GM23248 (cell line): ENCODE results near the gene METTL15. TPM values are rescaled to one million over a fixed set of nuclear protein-coding genes. Genes with fewer than 3 reads are reported as not detected.
"Not testable (repeated sequence)": the region's sequence is repeated elsewhere in the genome, so short reads cannot be mapped to it uniquely, and the experiment has no call there.

ENCODE experiments used
- DNase-seq: peaks from one replicate; pipeline ENCODE4 v3.0.0-alpha.2; 2015
- H2AFZ ChIP-seq: fragments of 200-600 bp; sonication (generic); 2 replicates; pipeline ENCODE4 v1.6.1; 2016; ENCODE audit warnings: antibody characterized with exemption
- H3F3A ChIP-seq: fragments of 200-600 bp; sonication (generic); 2 replicates; pipeline ENCODE4 v1.6.1; 2016; ENCODE audit warnings: mild to moderate bottlenecking, antibody characterized with exemption, mixed run types; ENCODE audit not compliant: insufficient read depth
- H3K27ac ChIP-seq: fragments of 200-600 bp; sonication (generic); 2 replicates; pipeline ENCODE4 v1.5.1; 2016; ENCODE audit warnings: mild to moderate bottlenecking
- H3K27me3 ChIP-seq: fragments of 200-600 bp; sonication (generic); replicated peaks from 2 replicates; pipeline ENCODE4 v1.6.1; 2016; ENCODE audit warnings: mild to moderate bottlenecking; ENCODE audit not compliant: insufficient read depth
- H3K36me3 ChIP-seq: fragments of 200-600 bp; sonication (generic); 2 replicates; pipeline ENCODE4 v1.6.1; 2016; ENCODE audit warnings: low read depth, mild to moderate bottlenecking
- H3K4me1 ChIP-seq: fragments of 200-600 bp; sonication (generic); 2 replicates; pipeline ENCODE4 v1.6.1; 2016; ENCODE audit warnings: mild to moderate bottlenecking; ENCODE audit not compliant: insufficient read depth
- H3K4me2 ChIP-seq: fragments of 200-600 bp; sonication (generic); one replicate; pipeline ENCODE4 v1.6.1; 2016; ENCODE audit warnings: mild to moderate bottlenecking; ENCODE audit not compliant: unreplicated experiment
- H3K4me3 ChIP-seq: fragments of 200-600 bp; sonication (generic); 2 replicates; pipeline ENCODE4 v1.5.1; 2016; ENCODE audit warnings: mild to moderate bottlenecking
- H3K79me2 ChIP-seq: fragments of 200-600 bp; sonication (generic); 2 replicates; pipeline ENCODE4 v1.6.1; 2016; ENCODE audit warnings: mild to moderate bottlenecking; ENCODE audit not compliant: insufficient read depth
- H3K9ac ChIP-seq: fragments of 200-600 bp; sonication (generic); 2 replicates; pipeline ENCODE4 v1.6.1; 2016; ENCODE audit warnings: mild to moderate bottlenecking
- H3K9me2 ChIP-seq: fragments of 200-600 bp; sonication (generic); 2 replicates; pipeline ENCODE4 v1.6.1; 2016; ENCODE audit warnings: mixed run types, mild to moderate bottlenecking, moderate library complexity; ENCODE audit not compliant: insufficient read depth
- H3K9me3 ChIP-seq: fragments of 200-600 bp; sonication (generic); one replicate; pipeline ENCODE4 v1.6.1; 2017; ENCODE audit warnings: low read depth
- H4K20me1 ChIP-seq: fragments of 200-600 bp; sonication (generic); 2 replicates; pipeline ENCODE4 v1.6.0; 2016; ENCODE audit not compliant: insufficient read depth
- EZH2 ChIP-seq: fragments of 200-600 bp; sonication (generic); IDR thresholded peaks from 2 replicates; pipeline ENCODE4 v1.6.1; 2018; ENCODE audit warnings: antibody characterized with exemption, mild to moderate bottlenecking; ENCODE audit not compliant: insufficient read depth, poor library complexity, severe bottlenecking
- EZH2phosphoT487 ChIP-seq: fragments of 200-600 bp; sonication (generic); IDR thresholded peaks from 2 replicates; pipeline ENCODE4 v1.6.1; 2018; ENCODE audit warnings: antibody characterized with exemption, moderate library complexity, mild to moderate bottlenecking, low read depth; ENCODE audit not compliant: insufficient read depth
- WGBS, 2 experiments: methylation state at CpG; one replicate each; pipeline ENCODE4 v1.1.6; 2015 to 2017; ENCODE audit warnings: low lambda C conversion rate in 2 of 2, low coverage in 1 of 2; ENCODE audit errors: missing lambda C conversion rate in 2 of 2; 5-methylcytosine and 5-hydroxymethylcytosine counted together
- in situ Hi-C: fragments of 300-500 bp; cut with MboI; formaldehyde crosslinking; loops from 2 replicates; pipeline ENCODE4 v1.15.0; 2020
- polyA plus RNA-seq: library from polyadenylated mRNA; unstranded; fragments of >200 nt; fragmentation: Nextera tagmentation; extraction: Ambion mirVana; gene quantifications from 2 replicates; pipeline ENCODE4 v1.2.1, GENCODE V29; 2016
- small RNA-seq: library from RNA; depleted of rRNA; stranded (forward); fragments of <200 nt; gene quantifications from one replicate; pipeline ENCODE3, GENCODE V24; 2014; ENCODE audit warnings: low read depth, low replicate concordance
- total RNA-seq: library from RNA; depleted of rRNA; stranded (reverse); fragments of >200 nt; shearing (Covaris generic); gene quantifications from 2 replicates; pipeline ENCODE4 v1.2.3, GENCODE V29; 2014; rRNA removed

METTL15 gene
- total and polyA plus RNA-seq, 2 experiments from 2014 or later, result 13.1 to 15.9 TPM

GRCh38 chr11:28347371-28347770 lies 239.2 kb downstream of the METTL15 start:
- Histone ChIP-seq H3K9me3 (no peaks in the 10 kb centered on the region), H3K4me1 (peaks cover 36% of the 10 kb centered on the region), H2AFZ (no peak overlapping the region), H3K27ac (no peak overlapping the region), H3K79me2 (no peaks in the 10 kb centered on the region), H3K9ac (no peak overlapping the region), H3K9me2 (no peaks in the 10 kb centered on the region), H3K4me2 (no peak overlapping the region), H3K4me3 (no peak overlapping the region), H3K36me3 (no peaks in the 10 kb centered on the region), H3F3A (peaks cover 28% of the 10 kb centered on the region; the same call in 1 of the 2 replicates), H4K20me1 (no peaks in the 10 kb centered on the region), H3K27me3 (no peaks in the 10 kb centered on the region)
- peak; percentile 12 for DNase-seq
- 32 to 37% methylated on average over 5 of the region's 5 CpGs for WGBS, 2 experiments
- in situ Hi-C loops, result no loop called here
- TF ChIP-seq EZH2 (no peak), EZH2phosphoT487 (no peak)

DNA sequence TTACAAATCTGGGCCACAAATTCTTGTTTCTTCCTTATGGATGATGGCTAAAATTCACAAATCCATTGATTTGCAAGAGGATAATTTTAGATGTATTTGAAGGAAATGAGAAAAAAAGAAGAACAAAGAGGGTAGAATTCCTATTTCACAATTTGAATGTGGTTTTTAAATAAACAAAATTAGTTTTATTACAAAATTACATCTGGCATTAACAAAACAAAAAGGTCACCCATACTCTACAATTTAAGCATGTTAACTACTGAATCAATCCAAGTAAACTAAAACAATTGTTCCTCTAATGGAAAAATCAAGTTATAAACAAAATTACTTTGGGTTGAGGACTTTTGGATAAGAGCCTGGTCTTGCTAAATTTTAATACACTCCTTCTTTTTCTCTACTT lies 242.0 kb downstream of the METTL15 start:
- TF ChIP-seq EZH2, result no peak
- Histone ChIP-seq H3K9ac (no peak overlapping the region), H3K27me3 (no peaks in the 10 kb centered on the region), H3K27ac (no peak overlapping the region), H2AFZ (no peak overlapping the region), H4K20me1 (no peaks in the 10 kb centered on the region), H3K9me3 (no peaks in the 10 kb centered on the region), H3K9me2 (no peaks in the 10 kb centered on the region), H3K79me2 (no peaks in the 10 kb centered on the region), H3K4me1 (peaks cover 22% of the 10 kb centered on the region), H3K36me3 (no peaks in the 10 kb centered on the region), H3K4me2 (no peak overlapping the region), H3K4me3 (no peak overlapping the region), H3F3A (peaks cover 16% of the 10 kb centered on the region; the same call in 1 of the 2 replicates)
- no peak for DNase-seq
- in situ Hi-C loops, result no loop called here

- DNase-seq, result no peak
- WGBS, 2 experiments, result 84 to 90% methylated on average over 2 of the region's 2 CpGs
- H3K27ac ChIP-seq, result no peak overlapping the region
- no peaks in the 10 kb centered on the region for H3K9me3 ChIP-seq
- no peak for TF ChIP-seq EZH2phosphoT487
- TF ChIP-seq EZH2, result no peak
- H3K9me2 ChIP-seq, result no peaks in the 10 kb centered on the region
- no peaks in the 10 kb centered on the region for H4K20me1 ChIP-seq
- H3K4me1 ChIP-seq, result no peaks in the 10 kb centered on the region
- H3K9ac ChIP-seq, result no peak overlapping the region
- no peak overlapping the region for H3K4me3 ChIP-seq
- no peaks in the 10 kb centered on the region for H3F3A ChIP-seq
- H3K4me2 ChIP-seq, result no peak overlapping the region
- in situ Hi-C loops, result no loop called here
- H2AFZ ChIP-seq, result no peak overlapping the region
- no peaks in the 10 kb centered on the region for H3K27me3 ChIP-seq
- no peaks in the 10 kb centered on the region for H3K79me2 ChIP-seq
- no peaks in the 10 kb centered on the region for H3K36me3 ChIP-seq
Observed at GRCh38 chr11:28353991-28354390, 245.8 kb downstream of the METTL15 start.

GRCh38 chr11:28366549-28367346 lies 258.6 kb downstream of the METTL15 start:
- Histone ChIP-seq H3K4me3 (no peak overlapping the region), H3K9me2 (no peaks in the 10 kb centered on the region), H3K36me3 (no peaks in the 10 kb centered on the region), H2AFZ (no peak overlapping the region), H3K9me3 (peaks cover 2% of the 10 kb centered on the region), H4K20me1 (no peaks in the 10 kb centered on the region), H3F3A (no peaks in the 10 kb centered on the region), H3K27me3 (no peaks in the 10 kb centered on the region), H3K9ac (no peak overlapping the region), H3K4me1 (no peaks in the 10 kb centered on the region), H3K4me2 (no peak overlapping the region), H3K27ac (no peak overlapping the region), H3K79me2 (no peaks in the 10 kb centered on the region)
- TF ChIP-seq EZH2phosphoT487 (no peak), EZH2 (no peak)
- in situ Hi-C loops, result no loop called here
- DNase-seq, result no peak
- WGBS, 2 experiments, result 43 to 53% methylated on average over 2 of the region's 2 CpGs

GRCh38 chr11:28378095-28378494 lies 269.9 kb downstream of the METTL15 start:
- H3K9ac ChIP-seq, H3K9me3 ChIP-seq, H3K27ac ChIP-seq, H3K4me2 ChIP-seq, H3K36me3 ChIP-seq, H2AFZ ChIP-seq, H3K79me2 ChIP-seq, DNase-seq, H3K4me3 ChIP-seq, H3K27me3 ChIP-seq, H3F3A ChIP-seq, H3K9me2 ChIP-seq, H4K20me1 ChIP-seq, H3K4me1 ChIP-seq, in situ Hi-C loops: not testable (repeated sequence)
- WGBS, 2 experiments, result 79 to 87% methylated on average over 14 of the region's 14 CpGs

Small RNAs within 50 kb of the gene (small RNA-seq; reads per million reads assigned to genes)
- gene AC023206.1, result not detected

Other genes with a start within 250 kb of the METTL15 start
- gene KIF18A, start 232 bp upstream of the METTL15 start, total RNA-seq, result 7.8 and 12.5 TPM in 2 replicates
- gene KIF18A, start 232 bp upstream of the METTL15 start, polyA plus RNA-seq, result 8.7 and 9.1 TPM in 2 replicates